ENCODE data around the gene KRTAP26-1. TPM values are rescaled to one million over a fixed set of nuclear protein-coding genes. Genes with fewer than 3 reads are reported as not detected.

KRTAP26-1 gene
- total RNA-seq, 1 donor from 2014 or later, result not detected

GRCh38 chr21:30337772-30338171 lies 17.7 kb upstream of the KRTAP26-1 start:
- H3K27ac ChIP-seq (ENCODE audit: low read depth, low read length), result no peak overlapping the region
- FAIRE-seq (no peak), DNase-seq (ENCODE audit: low read depth) (no peak)
- no peaks in the 10 kb centered on the region for H3K9me3 Mint-ChIP-seq (ENCODE audit: unreplicated experiment)
- H3K27me3 ChIP-seq (ENCODE audit: insufficient read depth, low read length), result no peaks in the 10 kb centered on the region
- no peaks in the 10 kb centered on the region for H3K36me3 Mint-ChIP-seq (ENCODE audit: low read depth, unreplicated experiment)
- H3K27me3 Mint-ChIP-seq (ENCODE audit: low read depth, unreplicated experiment), result no peaks in the 10 kb centered on the region
- H3K4me3 Mint-ChIP-seq (ENCODE audit: unreplicated experiment), result no peak overlapping the region
- H3K4me1 ChIP-seq (ENCODE audit: insufficient read depth, low read length), result no peaks in the 10 kb centered on the region
- H3K4me3 ChIP-seq (ENCODE audit: insufficient read depth, low read depth, low read length), result no peak overlapping the region
- H3K4me1 Mint-ChIP-seq (ENCODE audit: low read depth, unreplicated experiment), result peaks cover 20% of the 10 kb centered on the region
- no peak overlapping the region for H3K9ac ChIP-seq (ENCODE audit: low read length)
- H3K79me2 ChIP-seq (ENCODE audit: insufficient read depth, low read length), result no peaks in the 10 kb centered on the region
- no peak for TF ChIP-seq EZH2 (IDR thresholded peaks at IDR 0.05; ENCODE audit: insufficient read depth, low read length)
- TF ChIP-seq CTCF (IDR thresholded peaks at IDR 0.05; ENCODE audit: insufficient read depth, low read depth, low read length), result no peak
- H4K20me1 ChIP-seq (ENCODE audit: insufficient read depth, low read length), result no peaks in the 10 kb centered on the region
- H2AFZ ChIP-seq (ENCODE audit: low read depth, low read length), result no peak overlapping the region
- no peaks in the 10 kb centered on the region for H3K36me3 ChIP-seq (ENCODE audit: insufficient read depth, low read length)
- H3K9me3 ChIP-seq (ENCODE audit: insufficient read depth, low read depth, low read length), result peaks cover 4% of the 10 kb centered on the region
- no peak overlapping the region for H3K4me2 ChIP-seq (ENCODE audit: low read length)
- no peak overlapping the region for H3K27ac Mint-ChIP-seq (ENCODE audit: unreplicated experiment)

GRCh38 chr21:30337276-30337744 lies 17.2 kb upstream of the KRTAP26-1 start, which contains the start of gene KRTAP27-1:
Gene KRTAP27-1 (minus strand): TSS chr21:30337694. CDS start chr21:30337668, 26 bp downstream.
- no peaks in the 10 kb centered on the region for H3K27me3 ChIP-seq (ENCODE audit: insufficient read depth, low read length)
- Mint-ChIP-seq H3K27me3 (ENCODE audit: low read depth, unreplicated experiment) (no peaks in the 10 kb centered on the region), H3K9me3 (ENCODE audit: unreplicated experiment) (no peaks in the 10 kb centered on the region), H3K27ac (ENCODE audit: unreplicated experiment) (peak within 1 kb of the TSS; percentile 43), H3K36me3 (ENCODE audit: low read depth, unreplicated experiment) (no peaks in the 10 kb centered on the region), H3K4me3 (ENCODE audit: unreplicated experiment) (no peak within 1 kb of the TSS), H3K4me1 (ENCODE audit: low read depth, unreplicated experiment) (peaks cover 24% of the 10 kb centered on the region)
- H3K4me1 ChIP-seq (ENCODE audit: insufficient read depth, low read length), result no peaks in the 10 kb centered on the region
- no peak within 1 kb of the TSS for H3K4me3 ChIP-seq (ENCODE audit: insufficient read depth, low read depth, low read length)
- H3K9ac ChIP-seq (ENCODE audit: low read length), result no peak within 1 kb of the TSS
- DNase-seq (ENCODE audit: low read depth) (no peak), FAIRE-seq (no peak)
- no peaks in the 10 kb centered on the region for H3K36me3 ChIP-seq (ENCODE audit: insufficient read depth, low read length)
- H3K79me2 ChIP-seq (ENCODE audit: insufficient read depth, low read length), result no peaks in the 10 kb centered on the region
- peaks cover 4% of the 10 kb centered on the region for H3K9me3 ChIP-seq (ENCODE audit: insufficient read depth, low read depth, low read length)
- TF ChIP-seq CTCF (IDR thresholded peaks at IDR 0.05; ENCODE audit: insufficient read depth, low read depth, low read length) (no peak), EZH2 (IDR thresholded peaks at IDR 0.05; ENCODE audit: insufficient read depth, low read length) (no peak)
- no peaks in the 10 kb centered on the region for H4K20me1 ChIP-seq (ENCODE audit: insufficient read depth, low read length)
- H3K4me2 ChIP-seq (ENCODE audit: low read length), result no peak within 1 kb of the TSS
- no peak within 1 kb of the TSS for H2AFZ ChIP-seq (ENCODE audit: low read depth, low read length)
- no peak within 1 kb of the TSS for H3K27ac ChIP-seq (ENCODE audit: low read depth, low read length)

GRCh38 chr21:30336596-30336995 lies 16.5 kb upstream of the KRTAP26-1 start:
- no peaks in the 10 kb centered on the region for H3K79me2 ChIP-seq (ENCODE audit: insufficient read depth, low read length)
- H3K36me3 ChIP-seq (ENCODE audit: insufficient read depth, low read length), result no peaks in the 10 kb centered on the region
- no peaks in the 10 kb centered on the region for H3K36me3 Mint-ChIP-seq (ENCODE audit: low read depth, unreplicated experiment)
- no peak overlapping the region for H3K27ac ChIP-seq (ENCODE audit: low read depth, low read length)
- H3K9me3 ChIP-seq (ENCODE audit: insufficient read depth, low read depth, low read length), result peaks cover 4% of the 10 kb centered on the region
- no peak overlapping the region for H3K9ac ChIP-seq (ENCODE audit: low read length)
- no peaks in the 10 kb centered on the region for H3K27me3 Mint-ChIP-seq (ENCODE audit: low read depth, unreplicated experiment)
- TF ChIP-seq CTCF (IDR thresholded peaks at IDR 0.05; ENCODE audit: insufficient read depth, low read depth, low read length), result no peak
- TF ChIP-seq EZH2 (IDR thresholded peaks at IDR 0.05; ENCODE audit: insufficient read depth, low read length), result no peak
- no peaks in the 10 kb centered on the region for H3K9me3 Mint-ChIP-seq (ENCODE audit: unreplicated experiment)
- no peaks in the 10 kb centered on the region for H4K20me1 ChIP-seq (ENCODE audit: insufficient read depth, low read length)
- H3K4me3 Mint-ChIP-seq (ENCODE audit: unreplicated experiment), result no peak overlapping the region
- H3K27me3 ChIP-seq (ENCODE audit: insufficient read depth, low read length), result no peaks in the 10 kb centered on the region
- H3K4me3 ChIP-seq (ENCODE audit: insufficient read depth, low read depth, low read length), result no peak overlapping the region
- H3K4me1 Mint-ChIP-seq (ENCODE audit: low read depth, unreplicated experiment), result peaks cover 25% of the 10 kb centered on the region
- DNase-seq (ENCODE audit: low read depth), result no peak
- H2AFZ ChIP-seq (ENCODE audit: low read depth, low read length), result no peak overlapping the region
- no peak for FAIRE-seq
- H3K4me1 ChIP-seq (ENCODE audit: insufficient read depth, low read length), result no peaks in the 10 kb centered on the region
- no peak overlapping the region for H3K4me2 ChIP-seq (ENCODE audit: low read length)
- peak overlapping the region; percentile 43 for H3K27ac Mint-ChIP-seq (ENCODE audit: unreplicated experiment)
